Choroid plexus epithelial cell (primary cell): Measurements from ENCODE around the gene SSNA1.

Experiments used
- DNase-seq: peaks from one replicate; pipeline ENCODE4 v3.0.0-alpha.2; 2010; ENCODE audit warnings: low read depth
- H3K4me3 ChIP-seq: 2 replicates; pipeline ENCODE4 v1.5.1; 2011; ENCODE audit warnings: low read depth, mild to moderate bottlenecking, control low read depth, low read length, moderate library complexity
- CTCF ChIP-seq: conservative IDR thresholded peaks from 2 replicates; pipeline ENCODE4 v1.5.1; 2011; ENCODE audit warnings: low read depth, mild to moderate bottlenecking, control low read depth, inconsistent platforms, low read length, moderate library complexity

The SSNA1 gene

GRCh38 chr9:137181680-137182079, 6.8 kb upstream of the SSNA1 start:
- DNase-seq = no peak
- TF ChIP-seq CTCF = no peak
- H3K4me3 ChIP-seq = no peak overlapping the region

GRCh38 chr9:137182836-137183235, 5.6 kb upstream of the SSNA1 start:
- no peak for DNase-seq
- TF ChIP-seq CTCF = no peak

GRCh38 chr9:137183980-137184595, 4.4 kb upstream of the SSNA1 start:
- no peak for DNase-seq

More at GRCh38 chr9:137182836-137183235, 5.6 kb upstream of the SSNA1 start:
- no peak overlapping the region for H3K4me3 ChIP-seq

GRCh38 chr9:137184881-137185660, 3.4 kb upstream of the SSNA1 start:
- no peak for DNase-seq
- H3K4me3 ChIP-seq = no peak overlapping the region
- no peak for TF ChIP-seq CTCF

More at GRCh38 chr9:137183980-137184595, 4.4 kb upstream of the SSNA1 start:
- H3K4me3 ChIP-seq = no peak overlapping the region
- TF ChIP-seq CTCF = no peak

- DNase-seq = no peak
- no peak overlapping the region for H3K4me3 ChIP-seq
- no peak for TF ChIP-seq CTCF
These were observed 2.6 kb upstream of the SSNA1 start for GRCh38 chr9:137185921-137186320.

GRCh38 chr9:137186385-137186784, 2.1 kb upstream of the SSNA1 start:
- no peak for TF ChIP-seq CTCF
- no peak for DNase-seq
- no peak overlapping the region for H3K4me3 ChIP-seq
